HG03442 (cell line): ENCODE results near the gene FAM193A.
"Not testable (repeated sequence)": the region's sequence is repeated elsewhere in the genome, so short reads cannot be mapped to it uniquely, and the experiment has no call there.

Experiments
- ATAC-seq: cut with Tn5 transposase; IDR thresholded peaks from one replicate; pipeline ENCODE4 v1.9.1; 2021; ENCODE audit warnings: mild to moderate bottlenecking, moderate library complexity; ENCODE audit not compliant: unreplicated experiment

The FAM193A gene

DNA sequence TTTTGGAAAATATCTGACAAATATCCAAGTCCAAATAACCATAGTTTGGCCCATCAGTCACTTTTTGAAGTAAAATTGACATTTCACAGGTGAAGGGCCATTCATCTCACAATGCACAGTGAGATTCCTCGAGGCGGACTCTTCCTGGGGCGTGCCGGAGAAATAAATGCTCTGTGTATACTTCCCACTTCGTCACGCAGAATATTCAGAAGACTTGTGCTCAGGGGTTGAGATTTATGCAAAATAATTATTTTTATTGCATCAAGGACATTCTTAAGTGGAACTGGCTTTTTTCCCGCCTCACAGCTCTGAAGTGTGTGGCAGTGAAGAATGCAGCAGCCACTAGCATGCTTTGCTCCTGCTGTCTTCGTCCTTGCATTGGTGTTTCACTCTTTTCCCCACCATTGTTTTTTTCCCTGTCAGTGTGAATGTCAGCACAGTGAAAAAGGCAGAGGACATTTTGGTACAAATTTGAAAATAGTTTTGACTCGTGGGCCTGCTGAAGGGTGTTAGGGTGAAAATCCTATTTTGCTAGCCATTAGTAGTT, 70.6 kb downstream of the FAM193A start:
- no peak for ATAC-seq

DNA sequence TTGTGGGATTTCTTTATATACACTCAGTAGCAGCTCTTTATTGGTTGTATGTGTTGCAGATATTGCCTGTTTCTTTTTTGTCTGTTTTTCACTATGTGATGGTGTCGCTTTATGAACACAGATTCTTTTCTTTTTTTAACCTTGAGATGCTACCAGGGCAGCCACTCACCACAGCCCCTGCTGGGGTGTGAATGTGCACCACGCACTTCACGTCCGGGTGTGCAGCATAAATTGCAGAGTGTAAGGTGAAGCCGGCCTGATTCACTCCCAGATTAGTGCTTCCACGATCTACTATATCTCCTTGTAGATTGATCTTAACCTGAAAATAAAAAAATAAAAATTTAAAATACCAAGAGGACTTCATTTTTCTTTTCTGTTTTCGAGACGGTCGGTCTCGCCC, 71.4 kb downstream of the FAM193A start:
- ATAC-seq = no peak

DNA sequence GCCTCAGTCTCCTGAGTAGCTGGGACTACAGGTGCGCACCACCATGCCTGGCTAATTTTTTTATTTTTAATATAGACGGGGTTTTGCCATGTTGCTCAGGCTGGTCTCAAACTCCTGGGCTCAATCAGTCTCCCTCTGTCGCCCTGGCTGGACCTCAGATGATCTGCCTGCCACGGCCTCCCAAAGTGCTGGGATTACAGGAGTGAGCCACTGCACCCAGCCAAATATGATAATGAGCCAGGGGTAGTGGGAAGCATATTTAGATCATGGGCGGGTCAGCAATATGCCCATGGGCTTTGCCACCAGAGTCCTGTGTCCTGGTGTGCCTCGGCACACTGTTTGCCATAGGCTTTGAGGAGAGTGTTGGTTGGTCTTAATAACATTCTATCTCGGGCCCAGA, 71.8 kb downstream of the FAM193A start:
- no peak for ATAC-seq

DNA sequence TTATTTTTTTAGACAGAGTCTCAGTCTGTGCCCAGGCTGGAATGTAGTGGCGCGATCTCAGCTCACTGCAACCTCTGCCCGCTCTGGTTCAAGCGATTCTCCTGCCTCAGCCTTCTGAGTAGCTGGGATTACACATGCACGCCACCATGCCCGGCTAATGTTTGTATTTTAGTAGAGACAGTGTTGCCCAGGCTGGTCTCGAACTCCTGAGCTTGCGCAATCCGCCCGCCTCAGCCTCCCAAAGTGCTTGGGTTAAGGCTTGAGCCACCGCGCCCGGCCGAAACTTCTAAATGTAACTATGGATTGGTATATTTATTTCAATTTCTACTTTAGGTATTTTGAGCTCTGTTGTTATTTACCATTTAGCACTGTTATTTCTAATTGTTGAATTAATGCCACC, 79.4 kb downstream of the FAM193A start:
- no peak for ATAC-seq

DNA sequence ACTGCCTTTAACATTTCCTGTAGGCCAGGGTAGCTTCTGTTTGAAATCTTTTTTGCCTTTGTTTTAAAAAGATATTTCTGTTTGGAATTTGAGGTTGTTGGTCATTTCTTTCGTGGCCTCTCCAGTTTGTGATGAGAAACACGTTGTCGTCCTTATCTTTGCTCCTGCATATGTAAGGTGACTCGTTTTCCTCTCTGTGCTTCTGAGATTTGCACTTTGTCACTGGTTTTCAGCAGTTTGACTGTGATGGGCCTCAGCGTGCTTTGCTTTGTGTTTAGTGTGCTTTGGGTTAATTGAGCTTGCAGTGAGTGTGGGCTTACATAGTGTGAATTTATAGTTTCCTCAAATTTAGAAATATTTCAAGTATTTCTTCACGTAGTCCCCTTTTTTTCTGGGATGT, 81.5 kb downstream of the FAM193A start:
- no peak for ATAC-seq

DNA sequence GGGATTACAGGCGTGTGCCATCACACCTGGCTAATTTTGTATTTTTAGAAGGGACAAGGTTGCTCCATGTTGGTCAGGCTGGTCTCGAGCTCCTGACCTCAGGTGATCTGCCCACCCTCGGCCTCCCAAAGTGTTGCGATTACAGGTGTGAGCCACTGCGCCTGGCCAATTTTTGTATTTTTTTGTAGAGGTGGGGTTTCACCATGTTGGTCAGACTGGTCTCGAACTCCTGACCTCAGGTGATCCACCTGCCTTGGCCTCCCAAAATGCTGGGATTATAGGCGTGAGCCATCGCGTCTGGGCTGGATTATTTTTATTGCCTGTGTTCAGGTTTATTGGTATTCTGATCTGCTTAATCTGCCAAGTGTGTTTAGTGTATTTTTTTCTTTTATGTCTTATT, 82.3 kb downstream of the FAM193A start:
- not testable (repeated sequence) for ATAC-seq

DNA sequence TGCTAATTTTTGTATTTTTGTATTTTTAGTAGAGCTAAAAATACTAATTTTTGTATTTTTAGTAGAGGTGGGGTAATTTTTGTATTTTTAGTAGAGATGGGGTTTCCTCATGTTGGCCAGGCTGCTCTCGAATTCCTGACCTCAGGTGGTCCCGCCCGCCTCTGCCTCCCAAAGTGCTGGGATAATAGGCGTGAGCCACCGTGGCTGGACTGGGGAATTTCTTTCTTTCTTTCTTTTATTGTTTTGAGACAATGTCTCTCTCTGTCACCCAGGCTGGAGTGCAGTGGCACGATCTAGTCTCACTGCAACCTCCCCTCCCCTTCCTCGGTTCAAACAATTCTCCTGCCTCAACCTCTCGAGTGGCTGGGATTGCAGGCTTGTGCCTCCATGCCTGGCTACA, 83.0 kb downstream of the FAM193A start:
- ATAC-seq = no peak

DNA sequence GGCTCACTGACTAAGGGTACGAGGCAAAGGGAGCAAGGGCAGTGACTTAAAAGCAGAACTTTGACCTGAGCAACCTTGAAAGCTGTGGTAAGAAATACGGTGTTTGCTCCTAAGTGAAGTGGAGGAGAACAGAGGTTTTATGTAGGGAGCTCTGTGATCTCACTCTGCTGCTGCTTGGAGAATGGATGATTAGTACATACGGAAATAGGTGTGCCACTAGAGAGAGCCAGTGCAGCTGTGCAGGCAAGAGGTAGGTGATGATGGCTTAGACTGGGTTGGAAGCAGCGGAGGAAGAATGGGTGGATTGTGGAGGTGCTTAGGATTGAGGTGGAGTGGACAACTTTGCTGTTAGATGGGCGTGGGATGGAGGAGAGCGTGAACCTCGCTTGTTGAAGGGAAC, 85.0 kb downstream of the FAM193A start:
- ATAC-seq = no peak

DNA sequence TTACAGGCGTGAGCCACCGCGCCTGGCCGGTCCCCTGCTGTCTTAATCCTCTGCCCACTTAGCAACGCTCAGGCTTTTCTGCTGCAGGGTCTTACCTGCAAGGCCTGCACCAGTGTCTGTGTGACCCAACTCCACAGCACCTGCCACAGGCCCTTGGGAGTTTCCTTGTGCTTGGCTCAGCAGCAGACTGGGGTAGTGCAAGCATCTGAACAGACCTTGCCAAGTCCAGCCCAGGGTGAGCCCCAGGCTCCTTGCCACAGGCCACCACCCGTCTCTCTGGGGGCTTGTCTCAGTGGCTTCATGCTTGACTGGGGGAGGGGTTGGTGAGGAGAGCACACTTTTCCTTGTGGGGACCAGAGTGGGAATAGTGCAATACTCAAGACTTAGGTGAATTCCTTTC, 87.0 kb downstream of the FAM193A start:
- ATAC-seq = no peak

DNA sequence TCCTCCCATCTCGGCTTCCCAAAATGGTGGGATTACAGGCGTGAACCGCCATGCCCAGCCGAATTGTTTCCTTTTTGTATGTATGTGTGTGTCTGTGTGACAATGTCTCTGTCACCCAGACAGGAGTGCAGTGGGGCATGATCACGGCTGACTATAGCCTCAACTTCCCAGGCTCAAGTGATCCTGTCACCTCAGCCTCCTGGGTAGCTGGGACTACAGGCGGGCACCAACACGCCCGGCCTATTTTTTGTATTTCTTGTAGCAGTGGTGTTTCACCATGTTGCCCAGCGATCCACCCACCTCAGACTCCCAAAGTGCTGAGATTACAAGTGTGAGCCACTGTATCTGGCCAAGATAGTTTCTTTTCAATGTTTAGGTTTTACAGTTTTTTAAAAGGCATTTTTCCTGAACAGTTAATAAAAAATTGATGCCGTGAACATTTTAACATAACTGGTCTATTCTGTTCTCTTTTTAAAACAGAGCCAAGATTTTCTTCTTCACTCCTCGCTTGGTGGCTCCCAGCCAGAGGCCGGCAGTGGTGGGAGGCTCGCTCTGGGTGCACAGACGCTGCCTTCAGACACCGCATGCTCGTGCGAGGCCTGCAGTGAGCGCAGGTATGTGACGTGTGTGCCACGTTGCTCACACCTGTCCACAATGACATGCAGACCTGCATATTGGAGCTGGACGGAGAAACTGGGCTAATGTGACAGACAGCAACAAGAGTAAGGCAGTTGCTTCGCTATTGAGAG, 88.5 kb downstream of the FAM193A start:
- no peak for ATAC-seq

DNA sequence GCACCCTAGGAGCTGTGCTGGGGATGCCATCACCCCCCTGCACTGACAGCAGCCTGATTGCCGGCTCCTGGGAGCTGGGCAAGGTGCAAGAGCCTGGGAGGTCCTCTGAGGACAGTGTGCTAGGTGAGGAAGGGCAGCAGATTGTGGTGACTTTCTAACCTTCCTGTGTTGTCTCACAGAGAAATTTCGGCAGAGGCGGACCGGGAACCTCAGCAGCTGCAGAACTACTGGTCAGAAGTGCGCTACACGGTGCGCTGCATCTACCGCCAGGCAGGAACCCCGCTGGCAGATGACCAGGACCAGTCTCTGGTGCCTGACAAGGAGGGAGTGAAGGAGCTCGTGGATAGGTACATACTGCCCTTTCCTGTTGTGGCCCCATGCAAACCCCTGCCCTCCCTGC, 89.8 kb downstream of the FAM193A start:
- ATAC-seq = no peak

DNA sequence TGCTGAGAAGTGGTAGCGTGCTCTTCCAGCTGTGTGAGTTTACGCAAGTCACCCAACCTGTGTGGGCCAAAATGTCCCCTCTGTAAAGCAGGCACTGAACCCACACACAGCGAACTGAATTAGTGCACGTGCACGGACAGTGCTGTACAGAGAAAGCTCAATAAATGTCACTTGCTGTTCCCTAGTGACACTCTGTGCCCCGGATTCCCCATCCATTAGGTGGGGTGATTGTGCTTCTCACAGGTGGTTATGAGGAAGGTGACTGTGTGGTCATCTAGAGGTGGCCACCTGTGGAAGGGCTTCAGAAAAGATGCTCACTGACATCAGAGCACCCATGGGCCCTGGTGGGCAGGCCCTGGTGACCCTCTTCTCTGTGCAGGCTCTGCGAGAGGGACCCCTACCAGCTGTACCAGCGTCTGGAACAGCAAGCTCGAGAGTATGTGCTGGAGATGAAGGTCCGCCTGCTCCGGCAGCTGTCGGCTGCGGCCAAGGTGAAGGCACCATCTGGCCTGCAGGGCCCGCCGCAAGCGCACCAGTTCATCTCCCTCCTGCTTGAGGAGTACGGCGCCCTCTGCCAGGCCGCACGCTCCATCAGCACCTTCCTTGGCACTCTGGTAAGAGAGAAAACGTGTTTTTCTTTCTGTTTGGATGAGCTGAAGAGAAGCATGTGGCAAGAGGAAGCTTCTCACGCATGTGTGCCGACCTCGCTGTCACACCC, 94.3 kb downstream of the FAM193A start:
- no peak for ATAC-seq

DNA sequence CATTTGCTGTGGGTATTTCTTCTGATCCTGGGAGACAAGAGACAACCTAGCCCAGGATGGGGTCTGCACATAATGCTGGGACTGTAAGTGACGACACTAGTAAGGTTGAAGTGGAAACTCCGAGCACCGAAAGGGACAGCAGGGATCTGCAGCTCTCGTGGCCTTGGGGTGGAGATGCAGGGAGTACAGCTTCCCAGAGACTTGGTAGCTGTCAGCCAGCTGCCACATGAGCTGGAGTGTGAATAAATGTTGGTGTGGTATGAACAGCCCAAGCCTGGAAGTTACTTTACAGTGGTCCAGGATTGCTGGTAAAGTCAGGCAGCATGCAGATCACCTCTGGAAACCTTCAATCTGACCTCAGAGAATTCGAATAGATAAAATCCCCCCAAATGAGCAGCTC, 97.6 kb downstream of the FAM193A start:
- no peak for ATAC-seq

DNA sequence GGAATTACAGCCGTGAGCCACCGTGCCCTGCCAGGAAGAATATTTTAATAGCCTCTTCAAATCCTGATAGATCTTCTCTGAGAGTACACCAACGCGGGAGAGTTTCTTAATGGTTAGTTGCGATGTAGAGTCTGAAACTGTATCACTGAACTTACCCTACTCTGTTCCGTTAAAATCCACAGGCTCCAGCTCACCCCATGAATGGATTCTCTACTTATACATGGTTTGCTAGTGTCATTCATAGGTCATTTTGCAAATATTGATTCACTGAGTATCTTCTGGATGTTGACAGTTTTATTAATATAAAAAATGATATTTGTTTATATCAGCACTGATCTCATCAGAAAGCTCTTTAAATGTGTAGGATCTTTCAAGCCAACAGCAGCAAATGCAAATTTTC, 99.9 kb downstream of the FAM193A start:
- no peak for ATAC-seq

DNA sequence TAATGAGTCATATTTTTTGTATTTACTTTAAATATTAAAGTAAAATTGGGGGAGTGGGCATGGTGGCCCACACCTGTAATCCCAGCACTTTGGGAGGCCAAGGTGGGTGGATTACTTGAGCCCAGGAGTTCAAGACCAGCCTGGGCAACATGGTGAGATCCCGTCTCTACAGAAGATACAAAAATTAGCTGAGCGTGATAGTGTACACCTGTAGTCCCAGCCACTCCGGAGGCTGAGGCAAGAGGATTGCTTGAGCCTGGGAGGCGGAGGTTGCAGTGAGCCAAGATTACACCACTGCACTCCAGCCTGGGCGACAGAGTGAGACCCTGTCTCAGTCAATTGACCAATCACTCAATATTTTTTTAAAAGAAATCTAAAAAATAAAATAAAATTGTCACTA, 100.5 kb downstream of the FAM193A start:
- not testable (repeated sequence) for ATAC-seq

DNA sequence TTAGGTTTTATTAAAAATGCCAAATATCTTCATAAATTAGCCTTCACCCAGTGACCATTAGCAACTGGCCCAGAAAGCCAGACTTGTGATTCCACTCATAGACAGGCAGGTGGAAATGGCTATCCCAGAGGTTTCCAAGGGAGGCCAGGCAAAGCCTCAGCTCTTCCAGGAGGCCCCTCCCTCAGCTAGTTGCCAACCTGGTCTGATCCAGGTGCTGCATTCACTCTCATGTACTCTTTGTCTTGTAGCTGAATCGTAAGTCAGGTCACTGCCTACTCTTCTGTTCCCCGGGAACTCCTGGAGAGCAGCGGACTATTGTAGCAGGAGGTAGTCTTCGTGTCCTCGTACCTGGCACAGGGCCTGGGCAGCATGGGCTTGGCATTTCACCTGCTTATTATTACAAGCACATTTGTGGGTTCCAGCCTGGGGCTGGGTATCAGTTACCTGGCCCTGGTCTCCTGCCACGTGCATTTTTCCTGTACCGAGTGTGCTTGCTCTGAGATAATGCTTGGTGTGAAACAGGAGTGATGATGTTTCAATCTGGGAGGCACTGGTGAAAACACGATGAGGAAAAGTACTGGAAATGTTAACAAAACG, 101.6 kb downstream of the FAM193A start:
- ATAC-seq = no peak

DNA sequence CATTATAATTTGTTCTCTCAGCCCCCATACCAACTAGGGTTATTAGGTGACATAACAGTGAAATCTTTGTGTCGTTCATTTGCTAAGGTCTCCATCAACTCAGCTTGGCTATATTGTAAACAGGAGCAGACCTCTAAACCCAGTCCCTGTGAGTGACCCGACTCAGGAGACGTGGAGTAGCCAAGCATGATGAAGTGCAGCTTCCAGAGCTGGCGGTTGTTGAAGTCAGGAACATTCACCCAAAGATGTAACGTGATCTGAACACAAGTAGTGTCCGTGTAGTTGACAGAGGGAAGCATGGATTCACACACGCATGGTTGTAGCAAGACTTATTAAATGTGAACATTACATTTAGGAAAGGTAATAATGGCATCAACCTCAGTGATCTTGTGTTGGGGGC, 102.3 kb downstream of the FAM193A start:
- ATAC-seq = no peak

DNA sequence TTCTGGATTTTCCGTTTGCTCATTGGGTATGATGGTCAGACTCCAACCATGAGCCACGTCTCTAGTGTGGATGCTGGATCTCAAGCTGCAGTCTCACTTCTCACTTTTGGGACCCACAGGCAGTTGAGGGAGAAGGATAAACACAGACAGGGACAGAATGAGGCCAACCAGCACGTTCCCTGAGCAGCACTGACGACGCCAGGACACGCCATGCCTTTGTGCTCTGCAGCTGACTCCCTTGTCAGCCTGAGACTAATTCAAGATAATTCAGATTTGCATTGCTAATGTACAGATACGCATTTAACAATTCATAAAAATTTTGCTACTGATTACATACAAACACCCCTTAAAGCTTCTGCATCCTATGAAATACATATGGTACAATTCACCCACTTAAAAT, 106.5 kb downstream of the FAM193A start:
- ATAC-seq = no peak

DNA sequence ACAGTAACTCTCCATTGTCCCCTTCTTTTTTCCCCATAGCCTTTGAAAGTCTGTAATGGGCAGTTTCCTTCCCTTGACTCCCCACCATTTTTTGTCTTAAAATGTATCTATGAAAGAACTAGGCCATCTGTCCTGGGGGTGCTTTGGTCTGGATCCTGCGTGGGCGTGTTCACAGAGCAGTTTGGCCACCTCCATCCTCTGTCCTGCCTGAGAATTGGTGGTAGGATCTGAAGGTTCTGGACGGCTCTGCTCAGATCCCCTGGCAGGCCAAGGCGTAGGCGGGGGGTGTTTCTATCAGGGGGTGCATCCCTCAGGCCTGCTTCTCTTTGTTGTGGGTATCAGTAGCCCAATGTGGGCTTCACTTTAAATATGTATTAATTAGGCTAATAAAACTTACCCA, 107.1 kb downstream of the FAM193A start:
- no peak for ATAC-seq

DNA sequence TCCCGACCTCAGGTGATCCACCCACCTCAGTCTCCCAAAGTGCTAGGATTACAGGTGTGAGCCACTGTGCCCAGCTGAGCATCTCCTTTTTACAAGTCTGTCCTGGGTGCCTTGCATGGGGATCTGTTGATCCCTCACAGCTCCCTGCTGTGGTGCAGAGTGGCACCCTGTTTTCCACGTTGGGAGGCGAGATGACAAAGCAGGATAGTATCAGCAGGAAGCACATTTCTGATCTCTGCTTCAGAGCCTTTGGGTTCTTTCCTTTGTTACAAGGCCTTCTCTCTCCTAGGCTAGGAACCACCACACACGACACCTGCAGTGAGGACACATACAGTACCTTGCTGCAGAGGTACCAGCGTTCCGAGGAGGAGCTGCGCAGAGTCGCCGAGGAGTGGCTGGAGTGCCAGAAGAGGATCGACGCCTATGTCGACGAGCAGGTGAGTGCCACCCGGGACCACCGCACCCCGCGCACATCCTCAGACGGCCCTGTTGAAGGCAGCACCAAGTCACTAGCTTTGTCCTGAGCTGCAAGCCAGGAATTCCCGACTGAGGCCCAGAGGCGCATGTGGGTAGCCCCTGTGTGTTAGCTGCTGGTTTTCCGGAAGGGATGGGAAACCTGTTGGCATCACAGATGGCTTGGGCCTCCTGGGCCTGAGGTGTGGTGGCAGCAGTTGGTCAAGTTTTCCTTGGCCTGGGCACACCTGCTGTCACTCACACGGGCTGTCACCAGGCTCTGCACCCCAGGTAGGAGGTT, 110.1 kb downstream of the FAM193A start:
- ATAC-seq = no peak
